ENCODE measurements around the gene PSD4.

PSD4 gene

DNA sequence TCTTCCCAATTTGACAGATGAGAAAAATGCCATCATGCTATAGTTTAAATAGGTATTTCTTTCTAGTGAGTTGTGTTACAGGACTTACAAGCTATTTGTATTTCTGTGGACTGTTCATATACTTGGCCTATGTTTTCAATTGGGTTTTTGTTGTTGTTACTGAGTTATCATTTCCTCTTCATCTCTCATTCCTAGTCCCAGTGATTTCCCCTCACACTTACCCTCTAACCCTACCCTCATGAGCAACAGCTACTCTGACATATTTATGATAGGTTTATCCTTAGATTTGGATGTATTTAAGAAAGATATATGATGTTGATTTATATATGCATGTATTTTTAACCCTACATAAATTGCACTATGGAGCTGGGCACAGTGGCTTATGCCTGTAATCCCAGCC lies 10.9 kb upstream of the PSD4 start:
- TF ChIP-seq TAF1 (IDR thresholded peaks at IDR 0.05; ENCODE audit: borderline replicate concordance, insufficient read depth, low read length) (no peak), SIN3A (IDR thresholded peaks at IDR 0.05; ENCODE audit: borderline replicate concordance, insufficient read depth, low read length) (no peak), POLR2AphosphoS5 (IDR thresholded peaks at IDR 0.05; ENCODE audit: low read depth, low read length) (no peak), FOXP2 (optimal IDR thresholded peaks at IDR 0.05; ENCODE audit: borderline replicate concordance, extremely low read depth, extremely low read length, insufficient read depth) (no peak)
- TF ChIP-seq, protein P1, sequence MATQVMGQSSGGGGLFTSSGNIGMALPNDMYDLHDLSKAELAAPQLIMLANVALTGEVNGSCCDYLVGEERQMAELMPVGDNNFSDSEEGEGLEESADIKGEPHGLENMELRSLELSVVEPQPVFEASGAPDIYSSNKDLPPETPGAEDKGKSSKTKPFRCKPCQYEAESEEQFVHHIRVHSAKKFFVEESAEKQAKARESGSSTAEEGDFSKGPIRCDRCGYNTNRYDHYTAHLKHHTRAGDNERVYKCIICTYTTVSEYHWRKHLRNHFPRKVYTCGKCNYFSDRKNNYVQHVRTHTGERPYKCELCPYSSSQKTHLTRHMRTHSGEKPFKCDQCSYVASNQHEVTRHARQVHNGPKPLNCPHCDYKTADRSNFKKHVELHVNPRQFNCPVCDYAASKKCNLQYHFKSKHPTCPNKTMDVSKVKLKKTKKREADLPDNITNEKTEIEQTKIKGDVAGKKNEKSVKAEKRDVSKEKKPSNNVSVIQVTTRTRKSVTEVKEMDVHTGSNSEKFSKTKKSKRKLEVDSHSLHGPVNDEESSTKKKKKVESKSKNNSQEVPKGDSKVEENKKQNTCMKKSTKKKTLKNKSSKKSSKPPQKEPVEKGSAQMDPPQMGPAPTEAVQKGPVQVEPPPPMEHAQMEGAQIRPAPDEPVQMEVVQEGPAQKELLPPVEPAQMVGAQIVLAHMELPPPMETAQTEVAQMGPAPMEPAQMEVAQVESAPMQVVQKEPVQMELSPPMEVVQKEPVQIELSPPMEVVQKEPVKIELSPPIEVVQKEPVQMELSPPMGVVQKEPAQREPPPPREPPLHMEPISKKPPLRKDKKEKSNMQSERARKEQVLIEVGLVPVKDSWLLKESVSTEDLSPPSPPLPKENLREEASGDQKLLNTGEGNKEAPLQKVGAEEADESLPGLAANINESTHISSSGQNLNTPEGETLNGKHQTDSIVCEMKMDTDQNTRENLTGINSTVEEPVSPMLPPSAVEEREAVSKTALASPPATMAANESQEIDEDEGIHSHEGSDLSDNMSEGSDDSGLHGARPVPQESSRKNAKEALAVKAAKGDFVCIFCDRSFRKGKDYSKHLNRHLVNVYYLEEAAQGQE (IDR thresholded peaks at IDR 0.05; ENCODE audit: insufficient read depth in 1 of 2, low read depth in 2 of 2, low read length in 2 of 2), result no peak

GRCh38 chr2:113164215-113164929 lies 9.4 kb upstream of the PSD4 start:
- TF ChIP-seq TAF1 (IDR thresholded peaks at IDR 0.05; ENCODE audit: borderline replicate concordance, insufficient read depth, low read length) (no peak), FOXP2 (optimal IDR thresholded peaks at IDR 0.05; ENCODE audit: borderline replicate concordance, extremely low read depth, extremely low read length, insufficient read depth) (no peak), SIN3A (IDR thresholded peaks at IDR 0.05; ENCODE audit: borderline replicate concordance, insufficient read depth, low read length) (no peak), POLR2AphosphoS5 (IDR thresholded peaks at IDR 0.05; ENCODE audit: low read depth, low read length) (no peak)
- TF ChIP-seq, protein P1 (IDR thresholded peaks at IDR 0.05; ENCODE audit: insufficient read depth in 1 of 2, low read depth in 2 of 2, low read length in 2 of 2), result no peak

DNA sequence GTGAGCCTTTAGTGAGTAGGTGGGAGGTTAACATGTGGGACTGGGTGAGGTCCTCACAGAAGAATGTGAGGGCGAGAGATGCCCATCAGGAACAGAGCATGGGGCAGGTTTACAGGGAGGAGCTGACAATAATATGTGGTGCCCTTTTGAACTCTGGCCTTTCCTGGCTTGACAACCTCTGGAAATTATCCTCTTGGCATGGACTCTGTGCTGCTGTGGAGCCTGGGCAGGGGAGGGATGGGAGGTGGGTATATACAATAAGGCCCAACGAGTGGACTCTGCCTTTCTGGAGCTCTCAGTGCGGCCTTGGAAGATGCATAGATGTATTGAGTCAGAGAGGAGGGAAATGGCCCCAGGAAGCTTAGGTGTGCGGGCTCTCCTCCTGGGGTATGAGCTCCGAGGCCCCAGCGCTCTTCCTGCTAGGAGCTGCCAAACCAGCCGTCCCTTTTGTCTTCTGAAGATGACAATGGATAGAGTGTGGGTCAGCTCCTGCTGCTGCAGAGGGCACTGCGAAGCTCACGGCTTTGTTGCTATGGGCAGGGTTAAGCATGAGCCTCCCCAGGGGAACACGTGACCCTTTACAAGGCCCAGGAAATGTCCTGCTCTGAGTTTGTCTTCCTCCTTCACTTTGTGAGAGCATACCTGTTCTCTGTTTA lies 8.7 kb upstream of the PSD4 start:
- TF ChIP-seq, protein P1 (IDR thresholded peaks at IDR 0.05; ENCODE audit: insufficient read depth in 1 of 2, low read depth in 2 of 2, low read length in 2 of 2), result no peak
- TF ChIP-seq POLR2AphosphoS5 (IDR thresholded peaks at IDR 0.05; ENCODE audit: low read depth, low read length) (no peak), SIN3A (IDR thresholded peaks at IDR 0.05; ENCODE audit: borderline replicate concordance, insufficient read depth, low read length) (no peak), TAF1 (IDR thresholded peaks at IDR 0.05; ENCODE audit: borderline replicate concordance, insufficient read depth, low read length) (no peak), FOXP2 (optimal IDR thresholded peaks at IDR 0.05; ENCODE audit: borderline replicate concordance, extremely low read depth, extremely low read length, insufficient read depth) (no peak)

GRCh38 chr2:113166187-113166645 lies 7.6 kb upstream of the PSD4 start:
- TF ChIP-seq FOXP2 (optimal IDR thresholded peaks at IDR 0.05; ENCODE audit: borderline replicate concordance, extremely low read depth, extremely low read length, insufficient read depth), result no peak

- TF ChIP-seq FOXP2 (optimal IDR thresholded peaks at IDR 0.05; ENCODE audit: borderline replicate concordance, extremely low read depth, extremely low read length, insufficient read depth) (no peak), TAF1 (IDR thresholded peaks at IDR 0.05; ENCODE audit: borderline replicate concordance, insufficient read depth, low read length) (no peak), SIN3A (IDR thresholded peaks at IDR 0.05; ENCODE audit: borderline replicate concordance, insufficient read depth, low read length) (no peak), POLR2AphosphoS5 (IDR thresholded peaks at IDR 0.05; ENCODE audit: low read depth, low read length) (no peak)
- TF ChIP-seq, protein P1 (IDR thresholded peaks at IDR 0.05; ENCODE audit: insufficient read depth in 1 of 2, low read depth in 2 of 2, low read length in 2 of 2), result no peak
These were observed 6.4 kb upstream of the PSD4 start for GRCh38 chr2:113167115-113167932.
